PC-9 (cell line): Measurements from ENCODE around the gene EDN1.

Experiments
- CTCF ChIP-seq: fragments of 200-600 bp; sonication (generic); conservative IDR thresholded peaks from 2 replicates; pipeline ENCODE4 v1.6.1; 2017; ENCODE audit warnings: mixed run types, antibody characterized with exemption, mild to moderate bottlenecking, moderate library complexity
- EZH2 ChIP-seq: fragments of 200-600 bp; sonication (generic); IDR thresholded peaks from 2 replicates; pipeline ENCODE4 v1.8.0; 2017; ENCODE audit warnings: antibody characterized with exemption, low read depth

- TF ChIP-seq CTCF (no peak), EZH2 (no peak)
These were observed 44.1 kb upstream of the EDN1 start for GRCh38 chr6:12245763-12246718.
